HEK293 (cell line): Measurements from ENCODE around the gene CATSPER1.

ENCODE experiments used
- CTCF ChIA-PET: fragments of 350-600 bp; formaldehyde crosslinking; extraction: SDS; loops from one replicate; lab custom pipeline; 2021; ENCODE audit warnings: antibody characterized with exemption; lab: Yijun Ruan, JAX
- POLR2A ChIA-PET: fragments of 300-600 bp; formaldehyde crosslinking; extraction: SDS; loops from one replicate; lab custom pipeline; 2020; ENCODE audit warnings: antibody characterized with exemption, inconsistent platforms; lab: Yijun Ruan, JAX
- H3K27ac ChIP-seq: fragments of 200-500 bp; sonication (Bioruptor generic); 2 replicates; pipeline ENCODE4 v1.5.1; 2014; ENCODE audit warnings: low read depth, low read length, control low read depth, inconsistent platforms; ENCODE audit errors: extremely low read depth
- H3K36me3 ChIP-seq, 2 experiments: fragments of 200-500 bp in 1 of 2; sonication (Bioruptor generic) in 1 of 2; 1 replicate in 1 of 2; 2 replicates in 1 of 2; pipeline ENCODE4 v1.5.1; 2014 to 2017; ENCODE audit warnings: inconsistent platforms in 2 of 2, low read length in 2 of 2; ENCODE audit not compliant: control insufficient read depth in 2 of 2, insufficient read depth in 1 of 2
- H3K4me1 ChIP-seq: fragments of 200-500 bp; sonication (Bioruptor generic); 2 replicates; pipeline ENCODE4 v1.5.1; 2014; ENCODE audit warnings: mild to moderate bottlenecking, low read length, inconsistent platforms; ENCODE audit not compliant: control insufficient read depth, insufficient read depth
- H3K4me3 ChIP-seq: 2 replicates; pipeline ENCODE4 v1.5.1; 2011; ENCODE audit warnings: low read depth, mild to moderate bottlenecking, control low read depth, low read length, moderate library complexity
- H3K9me3 ChIP-seq: fragments of 200-500 bp; sonication (Bioruptor generic); 2 replicates; pipeline ENCODE4 v1.5.1; 2014; ENCODE audit warnings: low read depth, low read length, inconsistent platforms; ENCODE audit not compliant: control insufficient read depth, insufficient read depth
- BCL6B ChIP-seq: fragments of 450-650 bp; formaldehyde crosslinking; IDR thresholded peaks from 2 replicates; pipeline ENCODE4 v1.5.1; 2017; ENCODE audit warnings: missing biosample characterization, missing genetic modification characterization
- TCF7L2 ChIP-seq: IDR thresholded peaks from 2 replicates; pipeline ENCODE4 v1.6.1; 2011; ENCODE audit warnings: low read depth, mild to moderate bottlenecking, inconsistent platforms, low read length, moderate library complexity, borderline replicate concordance
- TSHZ1 ChIP-seq: fragments of 450-650 bp; formaldehyde crosslinking; IDR thresholded peaks from 2 replicates; pipeline ENCODE4 v1.5.1; 2016; ENCODE audit warnings: missing biosample characterization, missing genetic modification characterization, borderline replicate concordance
- ZNF121 ChIP-seq: fragments of 450-650 bp; formaldehyde crosslinking; IDR thresholded peaks from 2 replicates; pipeline ENCODE4 v1.5.1; 2016; ENCODE audit warnings: missing biosample characterization, missing genetic modification characterization
- ZNF140 ChIP-seq: fragments of 450-650 bp; formaldehyde crosslinking; IDR thresholded peaks from 2 replicates; pipeline ENCODE4 v1.5.1; 2016; ENCODE audit warnings: missing biosample characterization, missing genetic modification characterization
- ZNF157 ChIP-seq: fragments of 450-650 bp; formaldehyde crosslinking; IDR thresholded peaks from 2 replicates; pipeline ENCODE4 v1.5.1; 2016; ENCODE audit warnings: missing biosample characterization, missing genetic modification characterization
- ZNF175 ChIP-seq: fragments of 450-650 bp; formaldehyde crosslinking; IDR thresholded peaks from 2 replicates; pipeline ENCODE4 v1.5.1; 2016; ENCODE audit warnings: missing biosample characterization, missing genetic modification characterization
- ZNF18 ChIP-seq: fragments of 450-650 bp; formaldehyde crosslinking; IDR thresholded peaks from 2 replicates; pipeline ENCODE4 v1.5.1; 2016; ENCODE audit warnings: missing biosample characterization, missing genetic modification characterization
- ZNF26 ChIP-seq: fragments of 450-650 bp; formaldehyde crosslinking; IDR thresholded peaks from 2 replicates; pipeline ENCODE4 v1.5.1; 2016; ENCODE audit warnings: missing biosample characterization, missing genetic modification characterization
- ZNF280D ChIP-seq: fragments of 450-650 bp; formaldehyde crosslinking; IDR thresholded peaks from 2 replicates; pipeline ENCODE4 v1.5.1; 2016; ENCODE audit warnings: missing biosample characterization, missing genetic modification characterization
- ZNF391 ChIP-seq: fragments of 450-650 bp; formaldehyde crosslinking; IDR thresholded peaks from 2 replicates; pipeline ENCODE4 v1.5.1; 2016; ENCODE audit warnings: low read depth, missing biosample characterization, missing genetic modification characterization, borderline replicate concordance
- ZNF416 ChIP-seq: fragments of 450-650 bp; formaldehyde crosslinking; IDR thresholded peaks from 2 replicates; pipeline ENCODE4 v1.5.1; 2016; ENCODE audit warnings: missing biosample characterization, missing genetic modification characterization
- ZNF548 ChIP-seq: fragments of 450-650 bp; formaldehyde crosslinking; IDR thresholded peaks from 2 replicates; pipeline ENCODE4 v1.5.1; 2016; ENCODE audit warnings: missing biosample characterization, missing genetic modification characterization
- ZNF555 ChIP-seq: fragments of 450-650 bp; formaldehyde crosslinking; conservative IDR thresholded peaks from 2 replicates; pipeline ENCODE4 v1.5.1; 2017; ENCODE audit warnings: missing biosample characterization, mild to moderate bottlenecking, missing genetic modification characterization, inconsistent platforms
- ZNF624 ChIP-seq: fragments of 450-650 bp; formaldehyde crosslinking; IDR thresholded peaks from 2 replicates; pipeline ENCODE4 v1.5.1; 2017; ENCODE audit warnings: missing biosample characterization, missing genetic modification characterization
- ZNF626 ChIP-seq: fragments of 450-650 bp; sonication (Bioruptor Pico); formaldehyde crosslinking; IDR thresholded peaks from 2 replicates; pipeline ENCODE4 v1.5.1; 2018; ENCODE audit warnings: missing biosample characterization, missing genetic modification characterization, inconsistent platforms

Gene CATSPER1

GRCh38 chr11:65967329-65967934 is 58.8 kb downstream of the CATSPER1 start:
- no peaks in the 10 kb centered on the region for H3K9me3 ChIP-seq
- POLR2A ChIA-PET: interaction anchor here (0.7 kb wide), 1 partner anchor 119 kb away, joined by 4 read pairs; no protein-coding TSS in a partner anchor
- no peak for TF ChIP-seq TSHZ1
- TF ChIP-seq ZNF175: no peak
- no peak for TF ChIP-seq ZNF624 (tag by site-specific recombination)
- no peak for TF ChIP-seq ZNF121 (tag by site-specific recombination)
- TF ChIP-seq ZNF280D: no peak
- TF ChIP-seq ZNF157 (tag by site-specific recombination): no peak
- TF ChIP-seq ZNF416 (tag by site-specific recombination): no peak
- TF ChIP-seq BCL6B (tag by site-specific recombination): no peak
- no peak for TF ChIP-seq TCF7L2
- no peak for TF ChIP-seq ZNF18
- TF ChIP-seq ZNF626: no peak
- no peak for TF ChIP-seq ZNF26 (tag by site-specific recombination)
- TF ChIP-seq ZNF391 (tag by site-specific recombination): no peak
- no peak for TF ChIP-seq ZNF140 (tag by site-specific recombination)
- no peak for TF ChIP-seq ZNF548
- no peak for TF ChIP-seq ZNF555 (tag by site-specific recombination)
- H3K27ac ChIP-seq: no peak overlapping the region
- peaks cover 0 to 79% of the 10 kb centered on the region in 2 experiments; a peak in 2 of 3 replicates for H3K36me3 ChIP-seq
- CTCF ChIA-PET: no interaction called here
- no peaks in the 10 kb centered on the region for H3K4me1 ChIP-seq
- H3K4me3 ChIP-seq: no peak overlapping the region
